Measurements from ENCODE around the gene MTNR1B.

DNA sequence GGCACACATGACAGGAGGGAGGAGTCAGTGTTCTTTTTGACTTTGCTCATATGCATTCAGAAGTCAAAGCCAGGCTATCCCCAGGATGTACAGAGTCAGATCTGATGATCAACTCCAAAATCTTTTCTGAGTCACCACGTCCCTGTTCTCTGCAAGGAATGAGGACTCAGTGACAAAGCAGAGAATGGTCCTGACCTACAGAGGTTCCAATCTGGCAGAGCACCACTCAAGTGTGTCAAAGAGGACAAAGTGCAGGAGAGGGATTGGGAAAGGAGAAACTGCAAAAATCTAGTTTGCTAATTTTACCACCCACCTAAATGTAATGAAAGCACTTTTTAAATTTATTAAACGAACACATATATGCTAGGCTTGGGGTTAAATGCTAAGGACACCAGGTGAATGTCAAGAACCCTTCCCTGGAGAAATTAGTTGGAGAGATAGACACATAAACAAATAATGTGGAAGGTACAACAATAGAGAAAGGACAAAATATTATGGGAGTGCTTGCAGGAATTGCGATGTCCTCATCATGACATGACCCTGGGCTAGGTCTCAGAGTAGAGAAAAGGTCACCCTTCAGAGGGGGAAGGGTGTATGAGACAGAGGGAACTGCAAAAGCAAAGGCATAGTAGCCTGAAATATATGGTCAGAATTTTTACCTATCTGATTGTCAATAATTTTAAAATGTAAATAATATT lies 56.3 kb downstream of the MTNR1B start:
- TF ChIP-seq POLR2A (IDR thresholded peaks at IDR 0.05; ENCODE audit: low read length) (no peak), GATA1 (IDR thresholded peaks at IDR 0.05; ENCODE audit: low read depth, low read length) (no peak)

Measured in erythroblast (primary cell).